ENCODE measurements around the gene FAM131A.

GRCh38 chr3:184352149-184352785, 14.9 kb downstream of the FAM131A start:
- no peak for TF ChIP-seq CTCF (IDR thresholded peaks at IDR 0.05 in 2 of 3, conservative IDR thresholded peaks at IDR 0.05 in 1 of 3; ENCODE audit: insufficient read depth in 2 of 3, low read depth in 1 of 3, low read length in 3 of 3)
- no peak for TF ChIP-seq ELK3 (CRISPR knock-in tag; IDR thresholded peaks at IDR 0.05)
- TF ChIP-seq HNRNPUL1 (IDR thresholded peaks at IDR 0.05; ENCODE audit: low read length): no peak
- no peak for TF ChIP-seq EZH2 (IDR thresholded peaks at IDR 0.05; ENCODE audit: borderline replicate concordance, low read depth, low read length)
- no peak for TF ChIP-seq NR2C2 (CRISPR knock-in tag; IDR thresholded peaks at IDR 0.05)
- TF ChIP-seq NR2C2 (tag; IDR thresholded peaks at IDR 0.05): no peak
- no peak for TF ChIP-seq ZBTB33 (CRISPR knock-in tag; IDR thresholded peaks at IDR 0.05)
- TF ChIP-seq KDM5B (IDR thresholded peaks at IDR 0.05; ENCODE audit: insufficient replicate concordance, low read depth, low read length): no peak
- TF ChIP-seq CBX8 (IDR thresholded peaks at IDR 0.05; ENCODE audit: borderline replicate concordance, extremely low read depth, low read depth, low read length, poor library complexity, severe bottlenecking): no peak
- no peak for TF ChIP-seq GATAD2B (IDR thresholded peaks at IDR 0.05; ENCODE audit: borderline replicate concordance)
